NCI-H2081 (cell line): Measurements from ENCODE around the gene SMYD3.
A peak's percentile ranks its signal among the peaks of the same experiment; 100 is the strongest.
"Not testable (repeated sequence)": the region's sequence is repeated elsewhere in the genome, so short reads cannot be mapped to it uniquely, and the experiment has no call there.

ENCODE experiments used
- DNase-seq, 2 experiments: peaks; one replicate each; lab custom pipeline; 2025; lab: John Stamatoyannopoulos, UW

SMYD3 gene

DNA sequence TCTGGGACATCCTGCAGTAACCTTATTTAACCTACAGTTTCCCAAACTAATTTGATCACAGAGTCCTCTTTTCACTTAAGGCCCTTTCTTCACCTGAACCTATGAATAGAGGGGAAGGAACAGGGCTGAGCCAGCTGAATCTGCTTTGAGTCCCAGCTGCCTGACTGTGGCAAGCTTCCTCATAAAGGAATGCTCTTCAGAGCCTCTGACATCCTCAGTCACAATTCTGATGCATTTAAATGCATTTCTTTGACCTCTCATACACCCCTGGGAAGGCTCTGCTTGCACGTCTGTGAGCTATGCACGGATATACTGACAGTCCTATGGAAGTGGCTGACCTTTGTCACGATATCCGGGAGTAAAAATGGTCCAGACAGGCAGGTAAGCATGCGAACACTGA is 673.1 kb downstream of the SMYD3 start:
- no peak for DNase-seq

DNA sequence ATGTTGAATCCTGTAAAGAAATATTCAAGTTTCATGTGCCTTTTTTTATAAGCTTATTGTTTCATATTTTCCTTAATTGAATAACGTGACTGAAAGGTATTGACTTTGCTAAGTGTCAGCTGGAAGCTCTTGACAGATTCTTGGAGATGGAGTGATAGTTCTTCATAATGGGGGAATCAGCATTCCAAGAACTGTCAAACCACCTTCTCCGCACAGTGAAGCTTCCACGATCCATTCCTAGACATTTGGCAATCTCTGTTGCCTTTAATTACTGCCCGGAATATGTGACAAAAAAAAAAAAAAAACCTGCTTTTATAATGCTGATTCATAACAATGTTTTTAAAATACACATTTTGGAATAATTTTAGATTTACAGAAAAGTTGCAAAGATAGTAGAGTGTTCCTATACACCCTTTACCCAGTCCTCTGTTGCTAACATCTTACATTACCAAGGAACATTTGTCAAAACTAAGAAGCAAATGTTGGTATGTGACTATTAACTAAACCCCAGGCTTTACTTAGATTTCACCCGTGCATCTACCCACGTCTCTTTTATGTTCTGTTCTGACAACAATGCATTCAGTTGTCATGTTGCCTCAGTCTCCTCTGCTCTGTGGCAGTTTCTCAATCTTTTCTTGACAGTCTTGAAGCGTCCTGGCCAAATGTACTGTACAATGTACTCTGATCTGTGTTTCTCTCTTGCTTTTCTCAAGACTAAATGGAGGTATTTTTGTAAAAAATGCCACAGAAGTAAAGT is 674.1 kb downstream of the SMYD3 start:
- no peak for DNase-seq

DNA sequence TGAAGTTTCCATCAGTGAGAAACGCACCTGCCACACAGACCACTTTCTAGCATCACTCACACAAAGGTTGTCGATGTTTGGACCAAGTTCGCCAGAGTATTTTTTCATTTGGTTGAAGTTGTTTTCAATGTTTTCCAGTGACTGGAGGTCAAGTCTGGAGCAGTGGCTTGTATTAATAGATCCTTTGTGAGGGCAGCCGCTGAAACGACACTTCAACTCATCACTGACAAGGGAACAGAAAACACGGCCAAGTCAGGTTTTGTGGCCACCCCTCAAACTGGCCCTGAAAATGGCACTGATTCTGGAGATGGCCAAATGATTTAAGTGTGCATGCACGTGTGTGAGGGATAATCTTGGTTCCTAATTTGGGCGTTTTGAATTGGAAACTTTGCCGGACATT is 675.6 kb downstream of the SMYD3 start:
- DNase-seq = no peak

DNA sequence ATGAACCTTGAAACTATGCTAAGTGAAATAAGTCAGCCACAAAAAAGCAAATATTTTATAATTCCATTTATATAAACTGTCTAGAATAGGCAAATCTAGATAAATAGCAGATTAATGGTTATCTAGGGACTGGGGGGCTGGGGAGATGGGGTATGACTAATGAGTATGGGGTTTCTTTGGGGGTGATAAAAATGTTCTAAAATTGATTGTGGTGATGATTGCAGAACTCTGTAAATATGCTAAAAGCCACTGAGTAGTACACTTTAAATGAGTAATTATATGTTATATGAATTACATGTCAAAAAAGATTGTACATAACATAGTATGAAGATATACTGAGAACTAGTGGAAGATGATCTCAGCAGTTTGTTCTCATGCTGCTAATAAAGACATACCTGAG is 677.3 kb downstream of the SMYD3 start:
- no peak for DNase-seq

DNA sequence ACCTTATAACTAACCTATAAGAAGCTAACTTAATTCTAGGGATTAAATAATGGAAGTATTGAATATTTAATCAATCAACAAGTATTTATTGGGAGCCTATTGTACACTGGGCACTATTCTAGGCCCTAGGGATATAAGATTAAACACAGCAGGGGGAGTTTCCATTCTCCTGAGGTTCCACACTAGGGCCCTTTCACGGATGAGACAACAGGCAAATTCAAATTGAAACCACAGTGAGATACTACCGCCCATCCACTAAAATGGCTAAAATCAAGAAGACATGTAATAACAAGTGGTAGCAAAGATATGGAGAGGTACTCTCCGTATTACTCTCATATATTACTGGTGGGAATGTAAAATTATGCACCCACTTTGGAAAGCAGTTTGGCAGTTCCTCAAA is 677.9 kb downstream of the SMYD3 start:
- DNase-seq = no peak

DNA sequence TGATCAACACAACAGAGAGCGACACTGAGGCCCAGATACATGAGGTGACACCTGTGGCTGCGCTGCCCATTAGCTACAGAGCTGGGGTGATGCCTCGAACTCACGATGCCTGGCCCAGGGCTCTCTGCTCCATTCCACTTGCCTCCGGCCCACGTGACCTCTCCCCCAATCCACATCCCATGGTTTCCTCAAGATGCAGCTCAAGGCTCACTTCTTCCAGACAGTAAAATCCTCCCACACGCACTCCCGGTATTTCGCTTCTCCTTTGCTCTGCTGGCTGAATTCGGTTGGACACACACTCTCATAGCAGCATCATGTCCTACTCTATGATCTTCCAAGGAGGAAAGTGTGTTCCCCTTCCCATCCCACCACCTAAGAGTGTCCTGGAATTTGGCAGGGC is 679.8 kb downstream of the SMYD3 start:
- no peak for DNase-seq

DNA sequence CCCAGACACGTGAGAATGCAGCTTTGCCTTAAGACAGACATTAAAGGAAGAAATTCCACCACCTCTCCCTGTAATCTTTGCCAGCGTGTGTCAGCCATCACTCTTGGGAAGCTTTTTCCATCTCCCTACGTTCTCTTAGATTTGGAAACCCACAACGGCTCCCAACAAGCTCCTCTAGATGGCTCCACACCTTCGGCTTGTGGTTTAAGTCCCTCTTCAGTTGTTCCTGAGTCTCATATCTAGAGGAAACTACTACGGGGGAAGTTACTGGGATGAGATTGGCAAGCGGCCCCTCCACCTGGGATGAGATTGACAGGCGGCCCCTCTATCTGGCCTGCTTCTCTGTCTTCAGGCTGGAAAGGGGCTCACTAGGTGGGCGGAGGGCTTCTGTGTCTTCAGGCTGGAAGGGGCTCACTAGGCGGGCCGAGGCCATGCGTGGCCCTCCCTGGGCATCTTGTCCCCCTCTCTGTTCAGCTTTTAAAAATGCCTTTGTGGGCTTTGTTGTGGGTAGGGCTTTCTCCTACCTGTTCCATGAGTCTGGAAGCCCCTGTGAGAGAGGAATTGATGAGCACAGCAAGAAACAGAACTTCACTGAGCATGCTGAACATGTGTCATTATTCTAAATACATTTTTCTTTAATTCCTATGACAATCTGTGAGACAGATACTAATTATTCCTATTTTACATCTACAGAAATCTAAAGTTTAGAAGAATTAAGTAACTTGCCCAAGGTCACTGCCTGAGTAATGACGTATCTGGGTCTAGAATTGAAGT is 681.8 kb downstream of the SMYD3 start:
- DNase-seq = no peak

DNA sequence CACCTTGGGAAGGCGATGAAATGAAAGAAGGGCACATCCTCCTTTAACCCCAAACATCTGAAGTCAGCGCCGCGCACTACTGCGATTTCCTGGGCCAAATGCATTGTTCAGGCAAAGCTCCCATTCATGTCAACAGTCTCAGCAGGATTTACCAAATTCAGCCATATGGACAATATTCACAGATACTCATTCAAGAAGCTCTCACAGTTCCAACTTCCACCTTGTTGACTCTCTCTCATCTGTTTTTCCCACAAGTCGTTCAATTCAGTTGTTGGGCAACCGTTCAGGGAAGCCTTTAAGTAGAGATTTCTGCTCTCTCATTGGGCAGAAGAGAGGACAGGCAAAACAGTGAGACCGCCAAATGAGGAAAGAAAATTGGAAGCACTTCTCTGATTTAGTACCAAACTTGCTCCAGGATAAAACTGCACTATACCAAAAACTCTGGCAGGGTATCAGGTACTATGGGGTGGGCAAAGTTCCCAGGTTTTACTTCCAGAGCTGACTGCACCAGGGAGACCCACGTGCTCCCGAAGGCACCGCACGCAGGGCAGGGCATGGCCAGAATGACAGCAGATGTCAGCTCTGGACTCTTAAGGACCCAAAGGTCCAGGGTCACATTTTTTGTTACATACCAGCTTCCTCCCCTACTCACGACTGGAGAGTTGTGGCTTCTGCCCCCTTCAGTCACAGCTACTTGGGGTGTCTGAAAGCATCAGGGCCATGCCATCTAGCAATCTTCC is 683.5 kb downstream of the SMYD3 start:
- no peak for DNase-seq

DNA sequence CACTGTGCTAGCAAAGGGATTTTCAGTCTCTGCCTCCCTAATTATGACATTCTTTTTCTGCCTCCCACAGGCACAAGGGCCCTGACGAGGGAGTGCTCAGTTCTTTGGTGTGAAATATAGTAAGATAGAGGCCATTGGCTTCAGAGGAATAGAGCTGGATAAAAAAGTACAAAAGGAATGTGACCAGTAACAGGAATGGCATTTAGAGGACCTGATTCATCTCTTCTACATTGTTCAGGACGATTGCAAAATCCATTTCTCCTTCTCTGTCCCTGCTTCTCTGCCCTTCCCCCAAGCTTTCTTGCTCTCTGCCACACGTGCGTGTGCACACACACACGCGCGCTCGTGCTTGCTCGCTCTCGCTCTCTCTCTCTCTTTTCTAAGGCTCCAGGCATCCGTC is 684.1 kb downstream of the SMYD3 start:
- DNase-seq = no peak

DNA sequence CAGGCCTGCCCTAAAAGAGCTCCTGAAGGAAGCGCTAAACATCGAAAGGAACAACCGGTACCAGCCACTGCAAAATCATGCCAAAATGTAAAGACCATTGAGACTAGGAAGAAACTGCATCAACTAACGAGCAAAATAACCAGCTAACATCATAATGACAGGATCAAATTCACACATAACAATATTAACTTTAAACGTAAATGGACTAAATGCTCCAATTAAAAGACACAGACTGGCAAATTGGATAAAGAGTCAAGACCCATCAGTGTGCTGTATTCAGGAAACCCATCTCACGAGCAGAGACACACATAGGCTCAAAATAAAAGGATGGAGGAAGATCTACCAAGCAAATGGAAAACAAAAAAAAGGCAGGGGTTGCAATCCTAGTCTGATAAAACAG is 688.7 kb downstream of the SMYD3 start:
- not testable (repeated sequence) for DNase-seq

DNA sequence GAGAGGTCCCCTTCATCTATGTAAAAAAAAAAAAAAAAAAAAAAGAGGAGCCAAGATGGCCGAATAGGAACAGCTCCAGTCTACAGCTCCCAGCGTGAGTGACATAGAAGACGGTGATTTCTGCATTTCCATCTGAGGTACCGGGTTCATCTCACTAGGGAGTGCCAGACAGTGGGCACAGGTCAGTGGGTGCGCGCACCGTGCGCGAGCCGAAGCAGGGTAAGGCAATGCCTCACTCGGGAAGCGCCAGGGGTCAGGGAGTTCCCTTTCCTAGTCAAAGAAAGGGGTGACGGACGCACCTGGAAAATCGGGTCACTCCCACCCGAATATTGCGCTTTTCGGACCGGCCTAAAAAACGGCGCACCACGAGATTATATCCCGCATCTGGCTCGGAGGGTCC is 690.6 kb downstream of the SMYD3 start:
- not testable (repeated sequence) for DNase-seq

DNA sequence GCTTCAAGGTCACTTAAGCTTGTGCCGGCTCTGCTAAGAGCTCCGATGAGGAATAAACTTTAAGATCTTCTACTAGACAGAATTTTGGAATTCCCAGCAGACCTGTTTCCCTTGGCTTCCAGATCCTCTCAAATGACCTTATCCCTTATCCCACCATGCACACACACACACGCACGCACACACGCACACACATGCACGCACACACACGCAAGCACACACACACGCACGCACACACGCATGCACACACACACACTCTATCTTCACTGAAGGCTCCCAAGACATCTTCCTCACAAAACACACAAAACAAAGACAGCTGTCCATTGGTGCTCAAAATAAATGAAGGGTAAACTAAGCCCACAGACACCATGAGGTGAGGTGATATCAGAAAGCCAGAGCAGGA is 692.4 kb downstream of the SMYD3 start:
- no peak for DNase-seq

DNA sequence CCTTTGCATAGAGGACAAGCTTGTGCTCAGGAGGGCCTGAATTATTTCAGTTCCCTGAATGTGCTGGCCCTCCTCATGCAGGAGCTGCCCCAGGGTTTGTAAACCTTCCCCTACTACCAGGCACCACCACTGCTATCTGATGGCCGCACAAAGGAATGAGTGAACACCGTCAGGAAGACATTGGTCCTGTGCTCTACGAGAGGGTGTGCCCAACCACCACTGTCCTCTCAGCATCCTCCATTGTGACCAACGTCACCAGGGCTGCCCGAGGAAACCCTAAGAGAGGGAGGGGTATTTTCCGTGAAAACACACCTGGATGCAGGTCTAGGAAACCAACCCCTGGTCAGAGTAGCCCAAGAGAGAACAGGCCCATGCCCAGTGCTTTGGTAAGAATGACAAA is 694.8 kb downstream of the SMYD3 start:
- DNase-seq = no peak

DNA sequence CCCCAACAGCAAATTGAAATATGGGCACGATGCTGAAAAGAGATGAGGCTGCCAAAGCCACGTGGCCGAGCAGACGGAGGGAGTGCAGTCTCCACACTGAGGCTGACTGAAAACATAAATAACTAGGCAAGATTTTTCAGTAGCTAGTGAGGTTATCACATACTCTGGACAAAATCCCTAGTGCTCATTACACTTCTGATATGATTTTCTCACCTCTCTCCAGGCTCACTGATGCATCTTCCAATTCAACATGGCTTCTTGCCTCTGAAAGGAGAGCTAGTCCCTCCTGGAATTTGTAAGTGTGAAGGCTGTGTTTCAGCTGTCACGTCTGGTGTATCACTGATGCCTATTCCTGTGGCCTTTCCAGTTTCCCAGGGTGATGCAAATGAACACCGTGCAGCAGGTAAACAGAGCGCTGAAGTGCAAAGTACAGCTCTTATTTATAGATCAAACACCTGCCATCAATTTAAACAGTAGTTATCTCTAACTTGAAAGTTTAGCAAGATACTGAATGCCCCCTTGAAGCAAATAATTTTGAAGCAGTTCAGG is 696.2 kb downstream of the SMYD3 start:
- DNase-seq = peak; percentile 16 to 65

DNA sequence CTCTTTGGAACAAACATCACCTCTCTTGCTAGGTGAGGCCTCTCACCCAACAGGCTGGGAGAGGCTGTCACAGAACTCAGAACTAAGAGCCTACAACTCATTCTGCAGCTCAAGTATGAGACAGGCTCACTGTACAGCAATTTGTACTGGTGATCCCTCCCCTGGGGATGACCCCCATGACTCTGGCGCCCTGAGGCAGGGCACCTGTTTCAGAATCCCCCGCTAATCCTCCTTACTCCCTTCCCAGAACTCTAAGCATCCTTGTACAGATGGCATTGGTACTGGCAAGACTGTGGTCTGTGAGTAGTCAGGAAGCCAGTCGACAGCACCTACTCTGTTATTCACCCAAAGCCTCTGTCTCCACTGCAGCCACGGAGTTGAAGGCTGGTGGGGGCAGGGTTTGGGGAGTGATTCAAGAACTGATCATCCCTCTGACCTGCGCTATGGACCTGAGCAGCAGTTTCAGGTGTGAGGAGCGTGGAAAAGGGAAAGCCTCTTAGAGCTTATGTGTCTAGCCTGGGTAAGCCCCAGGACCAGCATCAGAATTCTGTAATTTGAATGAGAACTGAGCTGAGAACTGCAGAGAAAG is 696.8 kb downstream of the SMYD3 start:
- no peak for DNase-seq

DNA sequence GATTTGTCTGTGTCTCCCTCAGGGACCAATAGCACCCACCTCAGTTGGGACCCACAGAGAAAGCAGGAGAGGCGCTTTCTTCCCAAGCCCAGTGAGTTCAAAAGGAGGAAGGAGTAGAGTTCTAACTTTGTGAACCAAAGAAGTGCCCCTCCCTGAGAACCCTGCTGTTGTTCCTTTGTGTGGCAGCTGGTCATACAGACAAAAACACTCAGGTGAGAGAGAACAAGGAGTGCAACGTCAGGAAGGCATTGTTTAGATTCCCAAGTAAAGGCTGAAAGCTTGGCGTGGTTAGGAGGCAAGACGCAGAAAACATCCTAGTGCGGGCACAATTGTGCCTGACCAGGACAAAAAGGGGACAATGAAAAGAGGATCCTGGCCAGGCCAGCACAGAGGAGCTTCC is 697.7 kb downstream of the SMYD3 start:
- no peak for DNase-seq

DNA sequence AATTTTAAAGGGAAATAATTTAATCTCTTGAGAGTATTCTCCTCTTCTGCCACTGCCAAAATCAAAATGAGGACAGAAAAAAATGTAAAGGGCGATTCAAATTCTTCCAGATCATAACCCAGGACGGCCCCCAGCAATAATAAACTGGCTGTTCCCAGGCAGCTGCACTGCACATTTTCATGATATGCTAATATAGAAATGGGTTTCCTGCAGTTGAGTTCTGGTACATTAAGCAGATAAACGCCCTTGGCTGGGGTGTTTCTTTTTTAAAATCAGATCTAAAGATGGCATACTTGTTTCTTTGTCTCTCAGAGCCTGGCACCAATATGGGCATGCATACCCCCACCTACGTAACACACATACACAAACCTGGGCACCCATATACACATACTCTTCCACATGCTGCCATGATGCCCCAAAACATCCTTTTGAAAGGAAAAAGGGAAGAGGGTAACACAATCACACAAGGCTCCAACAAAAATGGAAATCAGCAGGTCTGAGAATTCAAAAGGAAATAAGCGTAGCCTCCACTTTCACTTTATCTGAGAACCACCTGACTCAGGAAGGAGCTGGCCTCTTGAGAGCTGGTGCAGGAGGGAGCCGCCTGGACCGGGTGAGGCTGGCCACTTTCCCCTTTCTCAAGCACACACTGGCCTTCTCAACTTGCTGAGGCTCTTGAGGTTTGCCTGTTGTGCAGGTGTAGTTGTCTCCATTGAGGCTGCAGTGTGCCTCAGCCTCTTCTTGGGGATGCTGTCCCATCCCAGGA is 698.9 kb downstream of the SMYD3 start:
- no peak for DNase-seq

DNA sequence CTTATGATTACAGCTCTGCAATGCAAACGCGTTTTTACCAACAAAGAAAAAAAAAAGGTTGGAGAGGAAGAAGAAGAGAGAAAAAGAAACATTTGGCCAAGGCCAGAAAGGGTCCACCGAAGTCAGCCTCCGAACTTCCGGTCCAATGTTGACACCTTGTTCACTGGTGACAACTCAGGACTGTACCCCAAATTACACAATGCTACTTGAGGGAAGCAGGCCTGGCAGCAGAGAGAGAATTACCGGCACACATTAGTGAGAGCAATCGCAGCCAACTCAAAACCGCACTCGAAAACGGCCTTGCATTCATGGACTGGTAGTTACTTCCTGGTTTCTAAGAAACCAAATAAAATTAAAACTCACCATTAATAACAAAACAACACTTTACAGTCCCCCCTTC is 699.8 kb downstream of the SMYD3 start:
- no peak for DNase-seq

DNA sequence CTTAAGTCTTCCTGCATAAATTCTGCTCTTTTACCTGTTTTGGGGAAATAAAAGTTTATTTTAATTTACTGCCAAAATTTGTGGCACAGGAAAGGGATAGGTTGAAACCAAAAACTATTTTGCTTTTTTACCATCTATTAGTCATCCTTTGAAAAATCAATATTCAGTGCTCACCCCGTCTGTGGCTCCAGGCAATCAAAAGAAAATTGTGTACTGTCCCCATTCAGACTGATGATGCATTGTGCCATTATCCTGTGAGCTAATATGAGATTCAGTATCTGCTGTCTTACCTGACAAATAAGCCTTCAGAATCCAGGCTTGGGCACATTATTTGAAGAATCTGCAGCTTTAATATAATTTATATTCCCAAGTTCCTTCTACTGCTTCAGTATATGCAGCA is 701.5 kb downstream of the SMYD3 start:
- DNase-seq = no peak

DNA sequence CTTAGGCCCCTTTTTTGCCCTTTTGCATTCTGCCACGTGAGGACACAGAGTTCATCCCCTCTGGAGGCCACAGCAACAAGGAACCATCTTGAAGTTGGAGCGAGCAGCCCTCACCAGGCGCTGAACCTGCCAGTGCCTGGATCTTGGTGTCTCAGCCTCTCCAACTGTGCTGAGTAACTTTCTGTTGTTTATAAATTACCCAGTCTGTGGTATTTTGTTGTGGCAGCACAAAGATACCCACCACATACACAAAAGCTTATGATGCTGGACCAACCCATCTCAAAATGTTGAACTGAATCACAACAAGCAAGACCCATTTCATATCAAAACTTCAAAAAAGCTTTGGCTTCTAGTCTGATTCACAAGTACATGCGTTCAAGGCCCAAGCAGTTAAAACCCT is 702.4 kb downstream of the SMYD3 start:
- DNase-seq = no peak

DNA sequence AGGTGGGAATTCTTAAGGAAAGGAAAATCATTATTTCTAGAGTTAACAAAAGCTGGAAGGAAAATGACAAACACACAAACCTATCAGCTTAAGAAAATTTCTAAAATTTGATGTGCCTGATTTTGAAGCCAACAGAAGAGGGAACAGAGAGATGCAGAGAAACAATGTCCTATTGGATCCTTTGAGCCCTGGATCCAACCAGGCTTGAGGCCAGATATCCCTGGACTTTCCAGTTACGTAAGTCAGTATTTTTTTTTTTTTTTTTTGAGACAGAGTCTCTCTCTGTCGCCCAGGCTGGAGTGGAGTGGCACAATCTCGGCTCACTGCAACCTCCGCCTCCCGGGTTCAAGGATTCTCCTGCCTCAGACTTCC is 703.4 kb downstream of the SMYD3 start:
- DNase-seq = no peak
